T-helper 22 cell (primary cell): ENCODE data around the gene LRFN3.
A peak's percentile ranks its signal among the peaks of the same experiment; 100 is the strongest.
"Not testable (repeated sequence)": the region's sequence is repeated elsewhere in the genome, so short reads cannot be mapped to it uniquely, and the experiment has no call there.

Source experiments
- DNase-seq: peaks from one replicate; pipeline ENCODE4 v3.0.0-alpha.2; 2020; ENCODE audit warnings: low read depth

The LRFN3 gene, protein sequence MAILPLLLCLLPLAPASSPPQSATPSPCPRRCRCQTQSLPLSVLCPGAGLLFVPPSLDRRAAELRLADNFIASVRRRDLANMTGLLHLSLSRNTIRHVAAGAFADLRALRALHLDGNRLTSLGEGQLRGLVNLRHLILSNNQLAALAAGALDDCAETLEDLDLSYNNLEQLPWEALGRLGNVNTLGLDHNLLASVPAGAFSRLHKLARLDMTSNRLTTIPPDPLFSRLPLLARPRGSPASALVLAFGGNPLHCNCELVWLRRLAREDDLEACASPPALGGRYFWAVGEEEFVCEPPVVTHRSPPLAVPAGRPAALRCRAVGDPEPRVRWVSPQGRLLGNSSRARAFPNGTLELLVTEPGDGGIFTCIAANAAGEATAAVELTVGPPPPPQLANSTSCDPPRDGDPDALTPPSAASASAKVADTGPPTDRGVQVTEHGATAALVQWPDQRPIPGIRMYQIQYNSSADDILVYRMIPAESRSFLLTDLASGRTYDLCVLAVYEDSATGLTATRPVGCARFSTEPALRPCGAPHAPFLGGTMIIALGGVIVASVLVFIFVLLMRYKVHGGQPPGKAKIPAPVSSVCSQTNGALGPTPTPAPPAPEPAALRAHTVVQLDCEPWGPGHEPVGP

GRCh38 chr19:35935911-35936737 is at the start of gene LRFN3:
TSS of gene LRFN3 (plus strand) at chr19:35936374. CDS start at chr19:35939426, 3,052 bp downstream.
- DNase-seq, result peak; percentile 17

- DNase-seq, result no peak
Measured at GRCh38 chr19:35887197-35887596, 49.0 kb upstream of the LRFN3 start.

GRCh38 chr19:35888398-35888797 is 47.8 kb upstream of the LRFN3 start:
- DNase-seq, result no peak

DNA sequence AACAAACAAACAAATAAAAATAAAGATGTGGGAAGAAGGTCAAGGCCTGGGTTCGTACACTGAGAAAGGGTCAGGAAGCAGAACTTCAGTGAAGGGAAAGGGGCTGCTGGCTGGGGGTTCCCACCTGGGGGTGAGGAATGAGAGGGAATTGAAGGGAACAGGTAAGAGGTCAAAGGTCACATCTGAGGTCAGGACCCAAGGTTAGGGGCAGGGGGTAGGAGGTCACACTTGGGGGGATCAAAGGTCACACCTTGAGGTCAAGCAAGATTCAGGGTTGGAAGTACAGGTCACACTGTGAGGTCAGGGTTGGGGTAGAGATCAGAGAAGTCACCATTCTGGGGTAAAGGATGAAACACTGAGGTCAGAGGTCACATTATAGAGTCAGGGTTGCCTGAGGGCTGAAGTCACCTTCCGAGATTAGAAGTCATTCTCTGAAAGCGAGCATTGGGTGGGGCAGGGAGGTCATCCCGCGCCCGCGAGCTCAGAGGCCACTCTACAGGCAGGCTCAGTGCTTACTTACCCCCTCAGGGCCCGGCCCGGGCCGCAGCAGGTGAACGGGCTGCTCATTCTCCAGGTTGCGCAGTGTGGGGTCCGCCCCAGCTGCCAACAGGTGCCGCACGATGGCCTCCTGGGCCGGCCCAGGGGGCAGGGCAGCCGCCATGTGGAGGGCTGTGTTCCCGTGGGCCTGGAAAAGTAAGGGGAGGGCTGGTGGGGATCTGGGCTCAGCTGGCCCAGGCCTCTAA is 46.6 kb upstream of the LRFN3 start:
- no peak for DNase-seq

DNA sequence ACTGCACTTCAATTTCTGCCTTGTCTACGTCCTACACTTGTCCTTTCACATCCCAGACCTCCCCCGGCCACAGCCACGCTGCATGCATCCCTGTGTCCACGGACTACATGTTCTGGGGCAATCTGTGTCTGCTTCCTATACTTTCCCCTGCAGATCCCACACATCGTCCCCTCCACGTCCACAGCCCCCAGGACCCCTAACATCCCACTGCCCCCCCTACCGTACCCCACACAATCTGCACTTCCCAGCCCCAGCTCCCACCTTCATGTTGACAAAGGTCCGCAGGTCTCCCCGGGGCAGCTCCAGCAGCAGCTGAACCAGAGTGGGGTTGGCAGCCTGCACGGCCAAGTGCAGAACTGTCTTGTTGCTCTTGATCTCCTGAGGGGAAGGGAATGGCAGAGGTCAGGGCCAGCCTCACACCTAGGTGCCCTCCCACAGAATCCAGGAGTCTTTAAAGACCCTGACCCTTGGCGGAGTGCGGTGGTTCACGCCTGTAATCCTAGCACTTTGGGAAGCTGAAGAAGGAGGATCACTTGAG is 46.0 kb upstream of the LRFN3 start:
- DNase-seq, result no peak

DNA sequence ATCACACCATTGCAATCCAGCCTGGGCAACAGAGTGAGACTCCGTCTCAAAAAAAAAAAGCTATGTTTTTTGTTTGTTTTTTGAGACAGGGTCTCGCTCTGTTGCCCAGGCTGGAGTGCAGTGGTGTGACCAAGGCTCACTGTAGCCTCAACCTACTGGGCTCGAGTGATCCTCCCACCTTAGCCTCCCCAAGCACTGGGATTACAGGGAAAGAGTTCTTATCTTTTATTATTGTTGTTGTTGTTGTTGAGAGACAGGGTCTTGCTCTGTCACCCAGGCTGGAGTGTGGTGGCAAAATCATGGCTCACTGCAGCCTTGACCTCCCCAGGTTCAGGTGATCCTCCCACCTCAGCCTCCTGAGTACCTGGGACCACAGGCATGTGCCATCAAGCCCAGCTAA is 44.4 kb upstream of the LRFN3 start:
- not testable (repeated sequence) for DNase-seq

GRCh38 chr19:35894342-35894741 is 41.8 kb upstream of the LRFN3 start:
- DNase-seq, result no peak

- DNase-seq, result no peak
Measured at GRCh38 chr19:35895911-35896642, 40.1 kb upstream of the LRFN3 start.

DNA sequence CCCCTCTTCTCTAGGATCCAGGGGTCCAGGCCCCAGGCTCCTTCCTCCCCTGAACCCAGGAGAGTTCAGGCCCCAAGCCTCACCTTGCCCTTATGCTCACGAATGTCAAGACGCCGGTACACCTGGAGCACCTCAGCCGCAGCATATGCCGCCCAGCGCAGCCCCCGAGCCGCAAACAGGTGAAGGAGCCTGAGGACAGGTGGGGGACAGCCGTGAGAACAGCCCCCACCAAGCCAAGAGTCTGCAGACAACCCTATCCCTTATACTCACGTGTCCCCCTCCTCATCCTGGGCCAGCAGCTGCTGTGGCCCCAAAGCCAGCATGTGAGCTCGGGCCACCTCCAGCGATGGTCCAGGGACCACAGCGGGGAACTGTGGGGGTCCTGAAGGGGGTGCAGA is 39.5 kb upstream of the LRFN3 start:
- DNase-seq, result no peak

DNA sequence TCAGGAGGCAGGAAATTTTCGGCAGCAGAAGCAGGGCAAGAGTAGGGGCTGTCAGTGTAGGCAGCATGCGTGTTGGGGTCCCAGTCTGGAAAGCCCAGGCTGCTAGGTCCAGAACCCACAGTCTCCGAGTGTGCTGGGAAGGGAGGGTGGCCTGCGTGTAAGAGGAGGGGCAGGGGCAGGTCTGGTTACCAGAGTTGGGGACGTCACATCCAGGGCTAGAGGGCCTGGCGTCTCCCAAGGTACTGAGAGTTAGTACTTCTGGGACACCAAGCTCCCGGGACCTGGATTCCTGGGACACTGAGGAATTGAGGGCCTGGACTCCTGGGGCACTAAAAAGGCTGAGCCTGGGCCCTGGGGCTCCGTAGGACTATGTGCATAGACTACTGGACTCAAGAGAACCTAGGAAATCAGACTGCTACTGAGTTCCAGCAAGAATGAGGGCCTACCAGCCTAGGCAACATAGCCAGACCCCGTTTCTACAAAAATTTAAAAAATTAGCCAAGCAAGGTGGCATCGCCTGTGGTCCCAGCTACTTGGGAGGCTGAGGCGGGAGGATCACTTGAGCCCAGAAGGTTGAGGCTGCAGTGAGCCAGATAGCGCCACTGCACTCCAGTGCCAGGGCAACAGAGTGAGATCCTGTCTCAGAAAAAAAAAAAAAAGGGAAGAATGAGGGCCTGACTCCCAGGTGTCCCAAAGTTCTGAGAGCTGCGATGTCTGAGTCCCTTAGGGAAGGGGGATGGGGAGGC is 38.3 kb upstream of the LRFN3 start:
- DNase-seq, result no peak

DNA sequence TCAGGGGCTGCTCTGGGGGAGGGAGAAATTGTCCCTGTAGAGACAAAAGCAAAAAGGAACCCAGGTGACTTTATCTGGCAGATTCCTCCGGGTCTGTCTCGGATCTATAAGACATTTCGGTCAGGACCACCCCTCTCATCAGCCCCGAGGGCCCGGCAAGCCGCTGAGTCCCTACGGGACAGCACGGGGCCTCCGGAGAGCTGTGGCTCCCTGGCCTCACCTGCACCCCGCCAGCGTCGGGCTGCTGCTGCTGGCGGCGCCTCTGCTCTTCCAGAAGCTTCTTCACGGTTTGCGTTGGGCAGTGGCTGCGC is 37.7 kb upstream of the LRFN3 start:
- DNase-seq, result no peak

DNA sequence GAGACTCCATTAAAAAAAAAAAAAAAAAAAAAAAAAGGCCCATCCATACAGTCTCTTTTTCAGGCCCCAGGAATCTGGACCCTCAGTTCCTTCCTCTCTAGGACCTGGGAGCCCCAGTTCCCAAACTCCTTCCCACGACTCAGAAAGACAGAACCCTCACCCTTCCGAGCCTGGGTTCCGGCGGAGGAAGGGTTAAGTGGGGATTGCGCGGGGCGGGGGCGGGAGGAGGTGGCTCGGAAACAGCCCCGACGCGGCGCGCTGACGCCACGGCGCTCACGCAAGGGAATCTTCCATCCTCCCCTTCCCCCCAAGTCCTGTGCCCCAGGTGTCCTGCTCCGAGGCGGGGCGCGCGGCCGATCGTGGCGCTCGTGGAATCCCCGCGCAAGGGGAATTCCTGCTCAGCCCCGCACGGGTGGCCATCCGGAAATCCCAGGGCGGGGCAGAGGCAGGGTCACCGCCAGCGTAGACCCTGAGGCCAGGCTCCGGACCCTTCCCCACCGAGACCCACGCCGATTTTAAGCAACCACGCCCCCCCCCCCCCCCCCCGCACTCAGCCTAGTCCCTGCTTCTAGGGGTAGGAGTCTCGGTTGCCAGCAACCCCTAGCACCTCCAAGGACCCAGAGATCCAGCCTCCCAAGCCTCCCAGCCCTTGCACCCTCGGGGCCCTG is 36.5 kb upstream of the LRFN3 start:
- peak; percentile 84 for DNase-seq

- DNase-seq, result no peak
Measured at GRCh38 chr19:35901055-35901644, 35.0 kb upstream of the LRFN3 start.

DNA sequence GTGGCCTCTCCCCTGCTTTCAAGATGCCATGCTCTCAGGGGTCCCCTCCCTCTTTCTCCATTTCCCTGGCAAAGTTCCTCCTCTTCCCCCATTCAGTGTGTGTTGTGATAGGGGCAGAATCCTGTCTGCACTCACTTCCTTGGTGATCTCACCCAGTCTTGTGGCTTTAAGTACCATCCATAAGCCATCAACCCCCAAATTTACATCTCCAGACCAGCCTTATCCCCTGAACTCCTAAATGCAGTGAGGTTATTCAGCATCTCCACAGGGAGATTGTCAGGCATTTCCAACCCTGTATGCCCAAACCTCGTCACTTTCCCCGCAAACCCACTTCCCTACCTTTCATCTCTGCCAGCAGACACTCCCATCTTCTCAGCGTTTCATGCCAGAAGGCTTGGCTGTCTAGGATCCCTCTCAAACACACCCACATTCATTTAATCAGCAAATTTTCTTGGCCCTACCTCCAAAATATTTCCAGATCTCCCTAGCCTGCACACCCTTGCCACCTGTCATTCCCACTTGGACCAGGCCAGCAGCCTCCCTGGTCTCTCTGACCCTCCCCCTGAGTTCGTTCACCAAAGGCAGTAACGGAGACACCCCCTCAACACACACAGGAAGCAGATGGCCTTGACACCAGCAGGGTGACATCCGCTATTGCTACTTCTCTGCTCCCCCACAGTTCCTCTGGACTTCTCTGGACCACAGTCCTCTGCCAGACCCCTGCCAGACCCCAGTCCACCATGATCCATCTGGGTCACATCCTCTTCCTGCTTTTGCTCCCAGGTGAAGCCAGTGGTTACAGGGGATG is 34.1 kb upstream of the LRFN3 start, which contains the start of gene HCST:
TSS of gene HCST (plus strand) at position 676 of the 808 bp plus-strand sequence. CDS start at position 741, 65 bp downstream.
- peak; percentile 52 for DNase-seq

DNA sequence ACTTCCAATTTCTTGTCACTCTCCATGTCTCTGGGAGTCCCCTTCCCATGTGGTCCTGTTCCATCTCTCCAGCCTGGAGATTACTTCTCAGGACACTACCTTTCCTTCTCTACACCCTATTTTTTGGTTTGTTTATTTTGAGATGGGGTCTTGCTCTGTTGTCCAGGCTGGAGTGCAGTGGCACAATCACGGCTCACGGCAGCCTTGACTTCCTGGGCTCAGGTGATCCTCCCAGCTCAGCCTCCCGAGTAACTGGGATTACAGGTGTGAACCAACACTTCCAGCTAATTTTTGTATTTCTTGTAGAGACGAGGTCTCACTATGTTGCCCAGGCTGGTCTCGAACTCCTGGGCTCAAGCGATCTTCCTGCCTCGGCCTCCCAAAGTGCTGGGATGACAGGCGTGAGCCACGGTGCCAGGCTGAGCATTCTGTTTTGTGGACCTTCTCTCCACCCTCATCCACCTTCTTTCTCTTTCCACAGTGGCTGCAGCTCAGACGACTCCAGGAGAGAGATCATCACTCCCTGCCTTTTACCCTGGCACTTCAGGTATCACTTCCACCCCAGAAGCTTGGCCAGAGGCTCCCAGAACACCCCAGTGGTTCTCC is 33.2 kb upstream of the LRFN3 start:
- DNase-seq, result no peak

GRCh38 chr19:35903550-35904179 is 32.5 kb upstream of the LRFN3 start:
- peak; percentile 87 for DNase-seq

DNA sequence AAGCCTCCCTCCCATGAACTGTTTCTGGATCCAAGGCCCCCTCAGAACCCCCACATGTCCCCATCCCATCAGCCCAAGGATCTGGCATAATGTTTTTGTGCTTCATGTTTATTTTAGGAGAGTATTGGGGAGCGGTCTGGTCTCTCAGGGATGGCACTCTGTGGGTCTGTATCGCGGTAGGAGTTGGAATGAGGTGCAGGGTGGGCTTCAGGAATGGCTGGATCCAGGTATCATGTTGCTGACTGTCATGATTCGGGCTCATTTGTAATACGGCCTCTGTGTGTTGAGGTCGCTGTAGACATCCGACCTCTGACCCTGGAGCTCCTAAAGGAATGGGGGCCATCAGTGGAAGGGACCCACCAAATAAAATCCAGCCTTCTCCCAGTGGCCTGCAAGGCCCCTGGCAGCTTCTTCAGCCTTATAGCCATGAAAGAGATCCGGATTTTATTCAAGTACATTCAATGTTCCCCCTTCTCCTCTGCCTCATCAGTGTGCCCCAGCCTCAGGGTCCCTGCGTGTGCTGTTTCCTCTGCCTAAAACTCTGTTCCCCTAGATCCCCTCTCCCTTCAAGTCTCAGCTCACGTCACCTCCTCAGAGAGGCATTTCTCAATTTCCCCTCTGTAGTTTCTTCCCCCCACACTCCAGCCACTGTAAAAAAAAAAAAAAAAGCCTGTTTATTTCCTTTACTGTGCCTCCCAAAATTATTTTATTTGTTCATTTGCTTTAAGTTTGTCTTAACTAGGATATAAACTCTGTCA is 31.7 kb upstream of the LRFN3 start:
- DNase-seq, result no peak
